K562 (cell line): ENCODE measurements around the gene DNASE1L2. TPM values are rescaled to one million over a fixed set of nuclear protein-coding genes. Genes with fewer than 3 reads are reported as not detected.
A peak's percentile ranks its signal among the peaks of the same experiment; 100 is the strongest.

Source experiments
- ATAC-seq: fragments of 200-7000 bp; cut with Tn5 transposase; 3 replicates; pipeline ENCODE4 v1.9.1; 2020; ENCODE audit warnings: moderate library complexity
- BruUV-seq: library from RNA; stranded (reverse); fragments of 400-500 nt; replicated peaks from 2 replicates; lab custom pipeline; 2021; lab: Mats Ljungman, UMichigan
- CTCF ChIA-PET: fragments of 300-600 bp; formaldehyde crosslinking; extraction: SDS; loops from one replicate; lab custom pipeline; 2021; ENCODE audit warnings: low intra/inter-chr PET ratio; lab: Yijun Ruan, JAX
- POLR2A ChIA-PET: fragments of 300-600, 350-650 bp; sonication (Branson Sonifier 250); formaldehyde crosslinking; extraction: SDS; loops from one replicate; lab custom pipeline; 2021; ENCODE audit warnings: antibody characterized with exemption, inconsistent platforms; lab: Yijun Ruan, JAX
- DNase-seq, 4 experiments: peaks; one replicate each; pipeline versions ENCODE4 v3.0.0 to v3.0.0-alpha.2; 2011 to 2018; ENCODE audit warnings: low spot score in 3 of 4, mixed read lengths in 3 of 4; ENCODE audit errors: extremely low read depth in 1 of 4
- FAIRE-seq: peaks from 2 replicates; lab custom pipeline; 2011; peaks lifted over from hg19 to GRCh38; lab: Jason Lieb, UNC
- H2AFZ ChIP-seq: 2 replicates; pipeline ENCODE4 v1.6.0; 2011; ENCODE audit warnings: low read depth, low read length, control low read depth, inconsistent platforms
- H3K27ac ChIP-seq: fragments of 200-600 bp; 3 replicates; pipeline ENCODE4 v1.8.0; 2011; ENCODE audit warnings: low read depth, mild to moderate bottlenecking, control low read depth, inconsistent platforms, low read length, moderate library complexity, mixed read lengths; ENCODE audit errors: extremely low read depth
- H3K27me3 ChIP-seq, 2 experiments: fragments of 300-600 bp in 1 of 2; 2 replicates in 1 of 2; 3 replicates in 1 of 2; pipeline versions ENCODE4 v1.6.0 to v1.8.0; 2011; ENCODE audit warnings: inconsistent platforms in 2 of 2, low read length in 2 of 2, mild to moderate bottlenecking in 1 of 2, mixed read lengths in 1 of 2, moderate library complexity in 1 of 2; ENCODE audit not compliant: control insufficient read depth in 2 of 2, insufficient read depth in 2 of 2
- H3K36me3 ChIP-seq: fragments of 300-600 bp; 3 replicates; pipeline ENCODE4 v1.8.0; 2011; ENCODE audit warnings: mild to moderate bottlenecking, low read length, inconsistent platforms; ENCODE audit not compliant: control insufficient read depth, insufficient read depth
- H3K4me1 ChIP-seq, 2 experiments: fragments of 200-600 bp in 1 of 2; replicated peaks in 1 of 2; 2 replicates in 1 of 2; 3 replicates in 1 of 2; pipeline versions ENCODE4 v1.5.1 to v1.8.0; 2011; ENCODE audit warnings: inconsistent platforms in 2 of 2, low read length in 2 of 2, mild to moderate bottlenecking in 1 of 2, mixed read lengths in 1 of 2, moderate library complexity in 1 of 2; ENCODE audit not compliant: control insufficient read depth in 2 of 2, insufficient read depth in 2 of 2
- H3K4me2 ChIP-seq: 2 replicates; pipeline ENCODE4 v1.6.1; 2011; ENCODE audit warnings: low read length, control low read depth, inconsistent platforms, mixed read lengths; ENCODE audit not compliant: insufficient read depth
- H3K4me3 ChIP-seq: fragments of 200-600 bp; sonication (generic), shearing (Covaris generic); 2 replicates; pipeline ENCODE4 v1.5.1; 2016; ENCODE audit warnings: control low read depth, inconsistent platforms
- H3K79me2 ChIP-seq: fragments of 200-600 bp; 3 replicates; pipeline ENCODE4 v1.8.0; 2011; ENCODE audit warnings: low read length, inconsistent platforms; ENCODE audit not compliant: control insufficient read depth, insufficient read depth
- H3K9ac ChIP-seq, 2 experiments: 2 replicates each; pipeline versions ENCODE4 v1.6.0 to v1.6.1; 2011; ENCODE audit warnings: low read depth in 2 of 2, low read length in 2 of 2, control low read depth in 1 of 2, inconsistent platforms in 1 of 2, mild to moderate bottlenecking in 1 of 2, mixed read lengths in 1 of 2; ENCODE audit not compliant: insufficient read depth in 1 of 2
- H3K9me1 ChIP-seq: one replicate; pipeline ENCODE4 v1.6.0; 2011; ENCODE audit warnings: inconsistent platforms, mild to moderate bottlenecking, low read length, moderate library complexity; ENCODE audit not compliant: control insufficient read depth, insufficient read depth
- H3K9me3 ChIP-seq: replicated peaks from 2 replicates; pipeline ENCODE4 v1.5.1; 2011; ENCODE audit warnings: low read depth, low read length, inconsistent platforms; ENCODE audit not compliant: control insufficient read depth, insufficient read depth
- H4K20me1 ChIP-seq: replicated peaks from 2 replicates; pipeline ENCODE4 v1.6.1; 2011; ENCODE audit warnings: low read length, inconsistent platforms, mixed read lengths; ENCODE audit not compliant: control insufficient read depth, insufficient read depth
- CGGBP1 ChIP-seq: fragments of 250-450 bp; sonication (Bioruptor Pico); IDR thresholded peaks from 2 replicates; pipeline ENCODE4 v1.9.0; 2021; ENCODE audit warnings: mild to moderate bottlenecking
- ELK3 ChIP-seq: fragments of 450-650 bp; formaldehyde crosslinking; IDR thresholded peaks from 2 replicates; pipeline ENCODE4 v1.4.0; 2020; ENCODE audit warnings: mild to moderate bottlenecking
- GATAD2B ChIP-seq: fragments of 450-650 bp; IDR thresholded peaks from 2 replicates; pipeline ENCODE4 v1.6.1; 2017; ENCODE audit warnings: mild to moderate bottlenecking, borderline replicate concordance
- NR4A1 ChIP-seq, 2 experiments: fragments of 250-450 bp in 1 of 2; fragments of 450-650 bp in 1 of 2; sonication (Bioruptor Pico) in 1 of 2; IDR thresholded peaks; 2 replicates each; pipeline versions ENCODE4 v1.4.0 to v1.6.1; 2016 to 2020; ENCODE audit warnings: mild to moderate bottlenecking in 2 of 2, missing compliant biosample characterization in 1 of 2, missing genetic modification characterization in 1 of 2, moderate library complexity in 1 of 2
- PPARD ChIP-seq: fragments of 250-450 bp; sonication (Bioruptor Pico); IDR thresholded peaks from 2 replicates; pipeline ENCODE4 v1.8.0; 2022; ENCODE audit warnings: inconsistent platforms, mild to moderate bottlenecking, moderate library complexity
- TEAD1 ChIP-seq, 2 experiments: fragments of 450-650 bp in 1 of 2; sonication (generic) in 1 of 2; formaldehyde crosslinking; IDR thresholded peaks; 2 replicates each; pipeline versions ENCODE4 v1.4.0 to v1.8.0; 2020 to 2022; ENCODE audit warnings: mild to moderate bottlenecking in 2 of 2, missing genetic modification reagents in 1 of 2
- TFAM ChIP-seq: fragments of 250-450 bp; sonication (Bioruptor Pico); conservative IDR thresholded peaks from 2 replicates; pipeline ENCODE4 v1.5.0; 2021; ENCODE audit warnings: mild to moderate bottlenecking, moderate library complexity
- XRCC5 ChIP-seq: fragments of 200-400 bp; formaldehyde crosslinking; IDR thresholded peaks from 2 replicates; pipeline ENCODE4 v1.6.1; 2017; ENCODE audit warnings: low read depth, mild to moderate bottlenecking, low read length
- ZBTB5 ChIP-seq: fragments of 450-650 bp; IDR thresholded peaks from 2 replicates; pipeline ENCODE4 v1.6.1; 2017; ENCODE audit warnings: antibody characterized with exemption
- ZNF197 ChIP-seq: fragments of 200-800 bp; sonication (Bioruptor generic); IDR thresholded peaks from 2 replicates; pipeline ENCODE4 v1.6.1; 2016; ENCODE audit warnings: low read depth, missing genetic modification characterization, missing compliant biosample characterization
- WGBS: fragments of 100-300 bp; shearing (Covaris generic); methylation state at CpG from one replicate; pipeline ENCODE4 v1.1.6; 2016; ENCODE audit warnings: low coverage, mixed read lengths; ENCODE audit not compliant: insufficient coverage; ENCODE audit errors: missing lambda C conversion rate; 5-methylcytosine and 5-hydroxymethylcytosine counted together
- in situ Hi-C: fragments of 300-500 bp; cut with MboI; formaldehyde crosslinking; loops from 4 replicates; pipeline ENCODE4 v1.15.0; 2018; ENCODE audit warnings: inconsistent platforms, mixed read lengths
- intact Hi-C: fragments of 100-400 bp; cut with micrococcal nuclease; formaldehyde crosslinking; loops from 2 replicates; pipeline ENCODE4 v1.14.2; 2022
- polyA plus RNA-seq, 8 experiments: library from polyadenylated mRNA; depleted of rRNA in 4 of 8; stranded (reverse) in 5 of 8; unstranded in 3 of 8; fragments of >200 nt; fragmentation: Nextera tagmentation in 2 of 8; fragmentation: Illumina TruSeq in 1 of 8; extraction: Ambion mirVana in 2 of 8; extraction: Trizol in 1 of 8; gene quantifications; 2 replicates each; pipeline versions ENCODE4 v1.2.1 to v1.2.3, GENCODE V29; 2011 to 2014; ENCODE audit warnings: inconsistent platforms in 1 of 8, missing spikeins in 1 of 8
- total RNA-seq, 7 experiments: library from RNA; depleted of rRNA in 6 of 7; stranded (reverse); fragments of >200 nt in 6 of 7; fragmentation: Illumina TruSeq in 2 of 7; extraction: Trizol in 2 of 7; gene quantifications; 2 replicates each; pipeline versions ENCODE4 v1.2.1 to v1.2.3, GENCODE V29; 2011 to 2021; ENCODE audit warnings: low replicate concordance in 1 of 7

DNASE1L2 gene
- total and polyA plus RNA-seq, 9 of the 15 experiments (the other 6 are each of a cell fraction or from before 2014, with no cell fraction given) = 0.08 to 2.7 (median 1.7) TPM; not detected in 1

- no peak for TF ChIP-seq NR4A1 (CRISPR knock-in tag; IDR thresholded peaks at IDR 0.05)
- TF ChIP-seq NR4A1 (tag; IDR thresholded peaks at IDR 0.05) = no peak
- 0 out of 4 replicates have a peak, but pooled peaks of 1 of the 2 experiments have one; percentile 29 for TF ChIP-seq TEAD1 (CRISPR knock-in tag; IDR thresholded peaks at IDR 0.05)
- no peak overlapping the region for H3K4me2 ChIP-seq
- POLR2A ChIA-PET = interaction anchor here (0.6 to 3.7 kb wide), 9 partner anchors 9 to 250 kb away, joined by 3 to 40 read pairs (median 14); partner anchors contain the start of genes PGP, RNPS1 and TRAF7
- FAIRE-seq (peak; percentile 15), DNase-seq (no peak), ATAC-seq (no peak)
- no peak overlapping the region for H2AFZ ChIP-seq
- no peak overlapping the region; the same call in 2 of the 3 replicates for H3K27ac ChIP-seq
- 0 out of 2 replicates have a peak, but pooled peaks cover 3% of the 10 kb centered on the region for H4K20me1 ChIP-seq
- H3K4me1 ChIP-seq = peaks cover 8 to 24% of the 10 kb centered on the region in 2 experiments
- BruUV-seq = no TSS peak
- intact Hi-C loops (loop anchor here (5.0 kb wide), 1 partner anchor 55 kb away; the partner anchor contains the start of gene CASKIN1), in situ Hi-C loops (no loop called here)
- H3K9me1 ChIP-seq = no peaks in the 10 kb centered on the region
- WGBS = 94% methylated on average over 7 of the region's 7 CpGs
- peaks cover 74% of the 10 kb centered on the region for H3K36me3 ChIP-seq
- H3K79me2 ChIP-seq = peaks cover 47% of the 10 kb centered on the region
- H3K27me3 ChIP-seq = no peaks in the 10 kb centered on the region
- no peak overlapping the region for H3K4me3 ChIP-seq
- no peak overlapping the region for H3K9ac ChIP-seq
- CTCF ChIA-PET = no interaction called here
- H3K9me3 ChIP-seq = no peaks in the 10 kb centered on the region
Observed at GRCh38 chr16:2252806-2253148, 16.5 kb downstream of the DNASE1L2 start.

- Histone ChIP-seq H3K79me2 (peaks cover 46% of the 10 kb centered on the region), H2AFZ (no peak overlapping the region), H3K4me2 (no peak overlapping the region), H3K4me3 (no peak overlapping the region), H3K9ac (no peak overlapping the region), H3K36me3 (peaks cover 75% of the 10 kb centered on the region), H3K9me3 (no peaks in the 10 kb centered on the region), H3K27me3 (no peaks in the 10 kb centered on the region), H4K20me1 (0 out of 2 replicates have a peak, but pooled peaks cover 3% of the 10 kb centered on the region), H3K9me1 (no peaks in the 10 kb centered on the region), H3K27ac (no peak overlapping the region; the same call in 2 of the 3 replicates), H3K4me1 (peaks cover 8 to 24% of the 10 kb centered on the region in 2 experiments)
- no peak for DNase-seq
- ChIA-PET POLR2A (interaction anchor here (0.6 to 3.5 kb wide), 7 partner anchors 10 to 250 kb away, joined by 3 to 28 read pairs (median 4); partner anchors contain the start of gene TRAF7), CTCF (no interaction called here)
- in situ Hi-C loops (no loop called here), intact Hi-C loops (loop anchor here (5.0 kb wide), 1 partner anchor 56 kb away; the partner anchor contains the start of gene CASKIN1)
- FAIRE-seq = no peak
- no TSS peak for BruUV-seq
- ATAC-seq = no peak
- WGBS = 79% methylated on average over 7 of the region's 11 CpGs
- TF ChIP-seq XRCC5 (no peak), ZBTB5 (no peak), GATAD2B (no peak), PPARD (CRISPR knock-in tag) (no peak), TFAM (no peak), ELK3 (no peak), CGGBP1 (CRISPR knock-in tag) (no peak), ZNF197 (CRISPR knock-in tag) (no peak)
Observed at GRCh38 chr16:2253293-2253692, 17.0 kb downstream of the DNASE1L2 start.
